Dendritic cell treated with granulocyte-macrophage colony-stimulating factor and Interleukin-4, amounts not matched to agents 40 ng/mL and 50 ng/mL, for 4 days (primary cell): ENCODE measurements around the gene RAD51B.

Source experiments
- H3K27ac Mint-ChIP-seq: one replicate; pipeline ENCODE4 v1.8.0; 2022; ENCODE audit warnings: mild to moderate bottlenecking, mixed read lengths
- H3K27me3 Mint-ChIP-seq: one replicate; pipeline ENCODE4 v1.8.0; 2022; ENCODE audit warnings: mild to moderate bottlenecking, mixed read lengths
- H3K36me3 Mint-ChIP-seq: one replicate; pipeline ENCODE4 v1.8.0; 2022; ENCODE audit warnings: low read depth, mixed read lengths
- H3K4me1 Mint-ChIP-seq: one replicate; pipeline ENCODE4 v1.8.0; 2022; ENCODE audit warnings: low read depth, mixed read lengths
- H3K4me3 Mint-ChIP-seq: one replicate; pipeline ENCODE4 v1.8.0; 2022; ENCODE audit warnings: mild to moderate bottlenecking, moderate library complexity, mixed read lengths
- H3K9me3 Mint-ChIP-seq: one replicate; pipeline ENCODE4 v1.8.0; 2022; ENCODE audit warnings: mixed read lengths
- intact Hi-C: fragments of 100-400 bp; cut with micrococcal nuclease; formaldehyde crosslinking; loops from one replicate; pipeline ENCODE4 v1.15.0; 2022

Gene RAD51B

GRCh38 chr14:68260121-68260520, 440.5 kb downstream of the RAD51B start:
- H3K27ac Mint-ChIP-seq = no peak overlapping the region
- peaks cover 34% of the 10 kb centered on the region for H3K4me1 Mint-ChIP-seq
- H3K4me3 Mint-ChIP-seq = no peak overlapping the region

GRCh38 chr14:68261092-68261842, 441.7 kb downstream of the RAD51B start:
- Mint-ChIP-seq H3K27ac (no peak overlapping the region), H3K4me3 (no peak overlapping the region), H3K27me3 (no peaks in the 10 kb centered on the region), H3K9me3 (no peaks in the 10 kb centered on the region), H3K4me1 (peaks cover 34% of the 10 kb centered on the region), H3K36me3 (no peaks in the 10 kb centered on the region)
- intact Hi-C loops = no loop called here

More at GRCh38 chr14:68260121-68260520, 440.5 kb downstream of the RAD51B start:
- H3K27me3 Mint-ChIP-seq = no peaks in the 10 kb centered on the region
- H3K9me3 Mint-ChIP-seq = no peaks in the 10 kb centered on the region
- H3K36me3 Mint-ChIP-seq = no peaks in the 10 kb centered on the region
- intact Hi-C loops = no loop called here

GRCh38 chr14:68262567-68262966, 443.0 kb downstream of the RAD51B start:
- H3K27ac Mint-ChIP-seq = no peak overlapping the region
- H3K36me3 Mint-ChIP-seq = no peaks in the 10 kb centered on the region
- H3K4me3 Mint-ChIP-seq = no peak overlapping the region
- peaks cover 34% of the 10 kb centered on the region for H3K4me1 Mint-ChIP-seq
- H3K9me3 Mint-ChIP-seq = no peaks in the 10 kb centered on the region
- no peaks in the 10 kb centered on the region for H3K27me3 Mint-ChIP-seq
- intact Hi-C loops = no loop called here

GRCh38 chr14:68263563-68264259, 444.1 kb downstream of the RAD51B start:
- Mint-ChIP-seq H3K9me3 (no peaks in the 10 kb centered on the region), H3K27ac (peak overlapping the region; percentile 70), H3K4me1 (peaks cover 44% of the 10 kb centered on the region), H3K4me3 (no peak overlapping the region), H3K36me3 (no peaks in the 10 kb centered on the region), H3K27me3 (no peaks in the 10 kb centered on the region)
- intact Hi-C loops = no loop called here

GRCh38 chr14:68264260-68264569, 444.6 kb downstream of the RAD51B start:
- Mint-ChIP-seq H3K36me3 (peaks cover 3% of the 10 kb centered on the region), H3K4me3 (no peak overlapping the region), H3K27ac (peak overlapping the region; percentile 70), H3K9me3 (no peaks in the 10 kb centered on the region), H3K4me1 (peaks cover 49% of the 10 kb centered on the region), H3K27me3 (no peaks in the 10 kb centered on the region)
- intact Hi-C loops = no loop called here

- Mint-ChIP-seq H3K36me3 (peaks cover 10% of the 10 kb centered on the region), H3K27ac (peak overlapping the region; percentile 95), H3K27me3 (no peaks in the 10 kb centered on the region), H3K4me3 (no peak overlapping the region), H3K4me1 (peaks cover 66% of the 10 kb centered on the region), H3K9me3 (no peaks in the 10 kb centered on the region)
- intact Hi-C loops = loop anchor here (5.0 kb wide), 1 partner anchor 125 kb away; no protein-coding TSS in a partner anchor
Observed at GRCh38 chr14:68266998-68267397, 447.4 kb downstream of the RAD51B start.

- H3K9me3 Mint-ChIP-seq = no peaks in the 10 kb centered on the region
- H3K36me3 Mint-ChIP-seq = peaks cover 10% of the 10 kb centered on the region
- intact Hi-C loops = loop anchor here (5.0 kb wide), 1 partner anchor 124 kb away; no protein-coding TSS in a partner anchor
- no peak overlapping the region for H3K4me3 Mint-ChIP-seq
- peaks cover 62% of the 10 kb centered on the region for H3K4me1 Mint-ChIP-seq
- no peaks in the 10 kb centered on the region for H3K27me3 Mint-ChIP-seq
- peak overlapping the region; percentile 95 for H3K27ac Mint-ChIP-seq
Observed at GRCh38 chr14:68268197-68268596, 448.6 kb downstream of the RAD51B start.

GRCh38 chr14:68268719-68269118, 449.1 kb downstream of the RAD51B start:
- H3K9me3 Mint-ChIP-seq = no peaks in the 10 kb centered on the region
- peaks cover 61% of the 10 kb centered on the region for H3K4me1 Mint-ChIP-seq
- H3K27ac Mint-ChIP-seq = peak overlapping the region; percentile 95
- H3K27me3 Mint-ChIP-seq = no peaks in the 10 kb centered on the region
- peaks cover 10% of the 10 kb centered on the region for H3K36me3 Mint-ChIP-seq
- no peak overlapping the region for H3K4me3 Mint-ChIP-seq
- intact Hi-C loops = loop anchor here (5.0 kb wide), 1 partner anchor 124 kb away; no protein-coding TSS in a partner anchor

- peaks cover 60% of the 10 kb centered on the region for H3K4me1 Mint-ChIP-seq
- peak overlapping the region; percentile 95 for H3K27ac Mint-ChIP-seq
- H3K27me3 Mint-ChIP-seq = no peaks in the 10 kb centered on the region
- no peak overlapping the region for H3K4me3 Mint-ChIP-seq
- H3K9me3 Mint-ChIP-seq = no peaks in the 10 kb centered on the region
- H3K36me3 Mint-ChIP-seq = peaks cover 10% of the 10 kb centered on the region
- intact Hi-C loops = loop anchor here (5.0 kb wide), 1 partner anchor 123 kb away; no protein-coding TSS in a partner anchor
Observed at GRCh38 chr14:68269136-68269927, 449.8 kb downstream of the RAD51B start.

GRCh38 chr14:68270342-68270741, 450.8 kb downstream of the RAD51B start:
- Mint-ChIP-seq H3K4me3 (no peak overlapping the region), H3K36me3 (peaks cover 10% of the 10 kb centered on the region), H3K9me3 (no peaks in the 10 kb centered on the region), H3K27me3 (no peaks in the 10 kb centered on the region), H3K4me1 (peaks cover 64% of the 10 kb centered on the region), H3K27ac (peak overlapping the region; percentile 95)
- intact Hi-C loops = no loop called here

- H3K4me1 Mint-ChIP-seq = peaks cover 80% of the 10 kb centered on the region
- H3K9me3 Mint-ChIP-seq = no peaks in the 10 kb centered on the region
- H3K36me3 Mint-ChIP-seq = peaks cover 10% of the 10 kb centered on the region
- peak overlapping the region; percentile 63 for H3K4me3 Mint-ChIP-seq
- intact Hi-C loops = no loop called here
- H3K27ac Mint-ChIP-seq = peak overlapping the region; percentile 95
- H3K27me3 Mint-ChIP-seq = no peaks in the 10 kb centered on the region
Observed at GRCh38 chr14:68271913-68272391, 452.4 kb downstream of the RAD51B start.

GRCh38 chr14:68273413-68273812, 453.8 kb downstream of the RAD51B start:
- H3K4me3 Mint-ChIP-seq = no peak overlapping the region
- H3K9me3 Mint-ChIP-seq = no peaks in the 10 kb centered on the region
- intact Hi-C loops = no loop called here
- H3K27ac Mint-ChIP-seq = peak overlapping the region; percentile 95
- peaks cover 75% of the 10 kb centered on the region for H3K4me1 Mint-ChIP-seq
- peaks cover 10% of the 10 kb centered on the region for H3K36me3 Mint-ChIP-seq
- no peaks in the 10 kb centered on the region for H3K27me3 Mint-ChIP-seq

GRCh38 chr14:68274725-68275124, 455.1 kb downstream of the RAD51B start:
- H3K4me3 Mint-ChIP-seq = no peak overlapping the region
- intact Hi-C loops = no loop called here

More at GRCh38 chr14:68274725-68275124, 455.1 kb downstream of the RAD51B start:
- Mint-ChIP-seq H3K27ac (peak overlapping the region; percentile 42), H3K36me3 (peaks cover 3% of the 10 kb centered on the region), H3K27me3 (no peaks in the 10 kb centered on the region), H3K4me1 (peaks cover 72% of the 10 kb centered on the region), H3K9me3 (no peaks in the 10 kb centered on the region)
